ENCODE data around the gene MTOR.

Gene MTOR

DNA sequence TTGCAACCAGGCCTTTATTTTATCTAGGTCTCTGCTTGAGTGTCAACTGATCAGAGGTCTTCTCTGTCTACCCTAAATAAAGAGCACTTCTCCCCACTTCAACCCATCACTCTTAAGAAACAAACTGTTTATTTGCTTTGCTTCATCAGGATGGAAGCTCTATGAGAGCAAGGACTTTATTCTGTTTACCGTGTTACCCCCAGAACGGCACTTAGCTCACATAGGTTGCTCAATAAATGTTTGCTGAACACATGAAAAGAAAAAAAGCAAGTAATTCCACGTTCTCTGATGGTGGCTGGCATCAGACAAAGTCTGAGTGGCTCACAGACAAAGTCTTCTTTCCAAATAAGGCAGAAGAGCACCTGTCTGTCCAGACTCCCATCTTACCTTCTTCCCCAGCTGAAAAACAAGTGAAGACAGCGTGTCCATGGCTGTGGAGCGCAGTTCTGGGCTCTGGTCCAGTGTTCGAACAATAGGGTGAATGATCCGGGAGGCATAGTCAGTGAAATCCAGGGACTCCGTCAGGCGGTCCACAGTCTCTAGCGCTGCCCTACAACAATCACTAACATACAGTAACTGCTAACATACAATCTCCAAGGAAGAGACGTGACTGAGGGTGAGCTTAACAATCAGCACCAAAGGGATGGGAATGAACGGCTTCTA lies 50.3 kb downstream of the MTOR start:
- H3K56ac ChIP-seq (ENCODE audit: low read length) = no peak overlapping the region
- H4K5ac ChIP-seq (ENCODE audit: low read length) = no peak overlapping the region
- no peak overlapping the region for H2AK5ac ChIP-seq (ENCODE audit: low read length)
- no peak overlapping the region for H3K27ac ChIP-seq (ENCODE audit: low read depth, low read length)
- no peak for DNase-seq
- H3K79me1 ChIP-seq (ENCODE audit: low read length) = no peaks in the 10 kb centered on the region
- no peak overlapping the region for H2BK120ac ChIP-seq (ENCODE audit: low read depth, low read length)
- H3K9ac ChIP-seq (ENCODE audit: low read length) = no peak overlapping the region
- peaks cover 12% of the 10 kb centered on the region for H3K36me3 ChIP-seq (ENCODE audit: control insufficient read depth, insufficient read depth, low read length)
- no peak overlapping the region for H3K4me3 ChIP-seq (ENCODE audit: low read length)
- H3K4me1 ChIP-seq (ENCODE audit: control insufficient read depth, low read depth, low read length) = no peaks in the 10 kb centered on the region
- no peaks in the 10 kb centered on the region for H3K27me3 ChIP-seq (ENCODE audit: insufficient read depth, low read length, poor library complexity)
- no peak overlapping the region for H3K18ac ChIP-seq (ENCODE audit: low read length)
- H2BK5ac ChIP-seq (ENCODE audit: low read length) = no peak overlapping the region
- no peaks in the 10 kb centered on the region for H3K79me2 ChIP-seq (ENCODE audit: control insufficient read depth, insufficient read depth, low read length)
- H3K4me2 ChIP-seq (ENCODE audit: low read length) = no peak overlapping the region
- H3K4ac ChIP-seq (ENCODE audit: low read depth, low read length) = no peak overlapping the region
- no peak overlapping the region for H2BK15ac ChIP-seq (replicated peaks; ENCODE audit: low read depth)
- whole genome bisulfite sequencing (ENCODE audit: extremely low coverage, insufficient coverage, low lambda C conversion rate) = no CpG with 5 or more reads among the region's 12 CpGs
- H4K8ac ChIP-seq (ENCODE audit: low read depth, low read length) = no peak overlapping the region
- no peak overlapping the region for H3K23ac ChIP-seq (ENCODE audit: low read length)

DNA sequence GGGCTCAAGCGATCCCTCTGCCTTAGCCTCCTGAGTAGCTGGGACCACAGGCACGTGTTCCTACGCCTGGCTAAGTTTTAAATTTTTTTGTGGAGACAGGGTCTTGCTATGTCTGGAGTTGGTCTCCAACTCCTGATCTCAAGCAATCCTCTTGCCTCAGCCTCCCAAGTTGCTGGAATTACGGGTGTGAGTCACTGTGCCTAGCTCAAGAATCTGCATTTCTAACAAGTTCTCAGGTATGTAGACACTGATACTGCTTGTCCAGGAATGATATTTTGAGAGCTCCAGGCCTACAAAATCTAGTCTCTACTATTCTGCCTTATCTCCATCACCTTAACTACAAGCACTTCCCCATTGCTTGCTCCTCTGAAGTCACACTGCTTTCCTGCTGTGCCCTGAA lies 50.9 kb downstream of the MTOR start:
- no peaks in the 10 kb centered on the region for H3K79me2 ChIP-seq (ENCODE audit: control insufficient read depth, insufficient read depth, low read length)
- H3K9ac ChIP-seq (ENCODE audit: low read length) = no peak overlapping the region
- no peak overlapping the region for H2BK5ac ChIP-seq (ENCODE audit: low read length)
- no peak overlapping the region for H2BK15ac ChIP-seq (replicated peaks; ENCODE audit: low read depth)
- no peak overlapping the region for H3K27ac ChIP-seq (ENCODE audit: low read depth, low read length)
- no peak overlapping the region for H2AK5ac ChIP-seq (ENCODE audit: low read length)
- H3K27me3 ChIP-seq (ENCODE audit: insufficient read depth, low read length, poor library complexity) = no peaks in the 10 kb centered on the region
- no peak overlapping the region for H4K5ac ChIP-seq (ENCODE audit: low read length)
- H3K23ac ChIP-seq (ENCODE audit: low read length) = no peak overlapping the region
- H3K18ac ChIP-seq (ENCODE audit: low read length) = no peak overlapping the region
- H2BK120ac ChIP-seq (ENCODE audit: low read depth, low read length) = no peak overlapping the region
- H3K79me1 ChIP-seq (ENCODE audit: low read length) = no peaks in the 10 kb centered on the region
- peaks cover 12% of the 10 kb centered on the region for H3K36me3 ChIP-seq (ENCODE audit: control insufficient read depth, insufficient read depth, low read length)
- no CpG with 5 or more reads among the region's 4 CpGs for WGBS (ENCODE audit: extremely low coverage, insufficient coverage, low lambda C conversion rate)
- H3K4me3 ChIP-seq (ENCODE audit: low read length) = no peak overlapping the region
- H3K56ac ChIP-seq (ENCODE audit: low read length) = no peak overlapping the region
- no peaks in the 10 kb centered on the region for H3K4me1 ChIP-seq (ENCODE audit: control insufficient read depth, low read depth, low read length)
- H3K4ac ChIP-seq (ENCODE audit: low read depth, low read length) = no peak overlapping the region
- no peak overlapping the region for H3K4me2 ChIP-seq (ENCODE audit: low read length)
- no peak overlapping the region for H4K8ac ChIP-seq (ENCODE audit: low read depth, low read length)
- DNase-seq = no peak

DNA sequence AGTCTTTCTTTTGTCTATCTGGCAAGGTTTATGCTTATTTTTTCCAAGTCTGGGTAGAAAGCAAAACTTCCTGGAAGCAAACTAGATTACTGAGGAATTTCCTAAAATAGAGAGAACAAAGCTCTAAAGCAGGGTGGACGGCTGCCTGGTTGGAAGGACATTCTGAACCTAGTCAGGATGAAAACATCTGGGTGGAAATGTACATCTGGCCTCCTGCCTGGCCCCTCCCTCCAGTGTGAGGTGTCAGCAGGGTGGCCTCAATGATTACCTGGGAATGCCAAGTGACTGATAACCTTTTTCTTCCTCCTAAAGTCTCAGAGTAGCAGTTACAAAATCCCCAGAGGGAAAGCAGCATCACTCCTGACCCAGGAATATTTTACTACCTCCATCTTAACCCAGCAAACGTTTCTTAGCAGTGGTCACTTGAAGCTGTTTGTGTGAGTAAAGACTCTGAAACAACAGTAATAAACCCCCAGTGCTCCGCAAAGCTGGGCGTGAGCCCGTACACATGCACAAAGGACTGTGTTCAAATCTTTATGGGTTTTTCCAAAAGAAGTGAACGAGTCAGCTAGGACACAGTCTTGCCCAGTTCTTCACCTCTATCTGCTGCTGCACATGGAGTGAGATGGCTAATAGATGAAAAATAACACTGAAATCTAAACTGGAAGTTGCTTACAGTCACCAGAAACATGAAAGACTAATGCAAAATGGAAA lies 54.3 kb downstream of the MTOR start:
- H4K8ac ChIP-seq (ENCODE audit: low read depth, low read length) = no peak overlapping the region
- no peak overlapping the region for H2AK5ac ChIP-seq (ENCODE audit: low read length)
- no peaks in the 10 kb centered on the region for H3K79me2 ChIP-seq (ENCODE audit: control insufficient read depth, insufficient read depth, low read length)
- no peaks in the 10 kb centered on the region for H3K27me3 ChIP-seq (ENCODE audit: insufficient read depth, low read length, poor library complexity)
- no peak overlapping the region for H2BK5ac ChIP-seq (ENCODE audit: low read length)
- DNase-seq = no peak
- no peak overlapping the region for H3K23ac ChIP-seq (ENCODE audit: low read length)
- no peak overlapping the region for H3K4me3 ChIP-seq (ENCODE audit: low read length)
- H2BK15ac ChIP-seq (replicated peaks; ENCODE audit: low read depth) = no peak overlapping the region
- H3K56ac ChIP-seq (ENCODE audit: low read length) = no peak overlapping the region
- WGBS (ENCODE audit: extremely low coverage, insufficient coverage, low lambda C conversion rate) = no CpG with 5 or more reads among the region's 6 CpGs
- H3K4ac ChIP-seq (ENCODE audit: low read depth, low read length) = no peak overlapping the region
- H3K27ac ChIP-seq (ENCODE audit: low read depth, low read length) = no peak overlapping the region
- no peak overlapping the region for H2BK120ac ChIP-seq (ENCODE audit: low read depth, low read length)
- no peak overlapping the region for H3K18ac ChIP-seq (ENCODE audit: low read length)
- no peak overlapping the region for H3K4me2 ChIP-seq (ENCODE audit: low read length)
- H3K36me3 ChIP-seq (ENCODE audit: control insufficient read depth, insufficient read depth, low read length) = peaks cover 11% of the 10 kb centered on the region
- H4K5ac ChIP-seq (ENCODE audit: low read length) = no peak overlapping the region
- no peaks in the 10 kb centered on the region for H3K4me1 ChIP-seq (ENCODE audit: control insufficient read depth, low read depth, low read length)
- H3K79me1 ChIP-seq (ENCODE audit: low read length) = no peaks in the 10 kb centered on the region
- no peak overlapping the region for H3K9ac ChIP-seq (ENCODE audit: low read length)

DNA sequence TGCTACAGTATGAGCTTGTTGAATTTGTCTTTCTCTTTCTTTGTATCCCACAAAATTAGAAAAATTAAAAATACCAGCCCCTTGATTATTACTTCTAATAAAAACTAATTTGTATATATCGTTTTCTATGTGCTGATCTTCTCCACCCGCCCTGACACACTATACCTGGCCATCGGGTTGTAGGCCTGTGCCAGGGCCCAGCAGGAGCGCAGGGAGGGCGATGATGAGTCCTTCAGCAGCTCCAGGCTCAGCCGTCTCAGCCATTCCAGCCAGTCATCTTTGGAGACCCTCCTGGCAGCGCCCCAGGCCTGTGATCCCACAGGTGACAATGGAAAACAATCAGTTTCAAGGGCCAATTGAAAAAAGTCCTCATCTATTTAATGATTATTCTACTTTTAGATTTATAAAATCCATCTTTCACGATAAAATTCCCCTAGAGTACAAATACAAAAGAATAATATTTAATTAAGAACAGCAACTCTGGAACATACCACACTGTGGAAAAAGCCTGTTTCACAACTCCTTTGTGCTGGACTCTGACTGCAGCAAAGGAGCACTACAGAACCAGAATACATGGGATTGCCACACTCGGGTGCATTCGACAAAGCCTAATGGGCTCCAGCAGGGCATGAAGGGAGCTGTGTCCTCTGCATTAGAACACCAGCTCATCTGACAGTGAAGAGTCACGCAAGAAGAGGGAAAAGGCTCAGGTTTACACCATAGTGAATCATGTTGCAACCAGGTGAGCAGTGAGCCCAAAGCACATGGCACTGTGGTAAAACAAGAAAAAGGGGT lies 57.8 kb downstream of the MTOR start:
- Histone ChIP-seq H3K4me3 (ENCODE audit: low read length) (no peak overlapping the region), H3K36me3 (ENCODE audit: control insufficient read depth, insufficient read depth, low read length) (peaks cover 8% of the 10 kb centered on the region)
- WGBS (ENCODE audit: extremely low coverage, insufficient coverage, low lambda C conversion rate) = 100% methylated on average over 1 of the region's 11 CpGs

DNA sequence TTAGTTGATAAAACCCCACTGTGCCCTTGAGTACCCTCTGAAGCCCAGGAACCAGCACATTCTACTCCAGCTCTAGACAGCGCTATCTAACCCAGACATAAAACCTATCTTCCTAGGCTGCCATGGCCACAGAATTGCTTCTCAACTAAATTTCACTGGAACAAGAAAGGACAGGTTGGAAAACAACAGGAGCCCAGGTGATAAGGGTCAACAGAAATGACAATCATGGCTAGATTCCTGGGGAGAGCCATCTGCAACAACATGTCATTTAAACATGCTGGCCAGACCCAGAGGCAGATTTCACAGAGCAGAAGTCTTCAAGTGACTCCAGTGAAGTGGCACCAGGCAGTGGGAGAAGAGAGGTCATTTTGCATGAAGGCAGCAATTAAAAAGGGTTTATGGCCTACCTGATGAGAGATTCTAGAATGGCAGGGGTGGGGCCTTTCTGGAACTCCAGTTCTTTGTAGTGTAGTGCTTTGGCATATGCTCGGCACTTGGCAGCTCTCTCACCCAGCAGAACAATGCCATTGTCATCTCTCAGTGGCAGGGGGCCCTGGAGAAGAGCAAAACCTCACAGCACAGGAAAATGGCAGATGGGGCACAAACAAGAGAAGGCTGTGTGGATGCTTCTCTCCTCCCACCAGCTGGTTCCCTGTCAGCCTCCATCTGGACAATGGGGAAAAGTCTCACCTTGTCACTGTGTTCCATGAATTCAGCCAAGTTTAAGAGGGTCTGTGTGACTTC lies 63.3 kb downstream of the MTOR start:
- Histone ChIP-seq H3K4me3 (ENCODE audit: low read length) (no peak overlapping the region), H2AK5ac (ENCODE audit: low read length) (no peak overlapping the region), H3K18ac (ENCODE audit: low read length) (no peak overlapping the region), H3K4ac (ENCODE audit: low read depth, low read length) (no peak overlapping the region), H2BK5ac (ENCODE audit: low read length) (no peak overlapping the region), H3K36me3 (ENCODE audit: control insufficient read depth, insufficient read depth, low read length) (peaks cover 5% of the 10 kb centered on the region), H4K5ac (ENCODE audit: low read length) (no peak overlapping the region), H2BK15ac (replicated peaks; ENCODE audit: low read depth) (no peak overlapping the region), H3K4me2 (ENCODE audit: low read length) (no peak overlapping the region), H3K79me2 (ENCODE audit: control insufficient read depth, insufficient read depth, low read length) (no peaks in the 10 kb centered on the region), H3K27ac (ENCODE audit: low read depth, low read length) (peak overlapping the region; percentile 64), H3K79me1 (ENCODE audit: low read length) (no peaks in the 10 kb centered on the region), H3K9ac (ENCODE audit: low read length) (no peak overlapping the region), H3K56ac (ENCODE audit: low read length) (no peak overlapping the region), H3K27me3 (ENCODE audit: insufficient read depth, low read length, poor library complexity) (no peaks in the 10 kb centered on the region), H4K8ac (ENCODE audit: low read depth, low read length) (no peak overlapping the region), H3K4me1 (ENCODE audit: control insufficient read depth, low read depth, low read length) (no peaks in the 10 kb centered on the region), H3K23ac (ENCODE audit: low read length) (no peak overlapping the region), H2BK120ac (ENCODE audit: low read depth, low read length) (no peak overlapping the region)
- peak; percentile 64 for DNase-seq
- WGBS (ENCODE audit: extremely low coverage, insufficient coverage, low lambda C conversion rate) = no CpG with 5 or more reads among the region's 2 CpGs

More for the DNA sequence above, 57.8 kb downstream of the MTOR start:
- Histone ChIP-seq H3K4me1 (ENCODE audit: control insufficient read depth, low read depth, low read length) (no peaks in the 10 kb centered on the region), H3K4ac (ENCODE audit: low read depth, low read length) (no peak overlapping the region), H2AK5ac (ENCODE audit: low read length) (no peak overlapping the region), H2BK120ac (ENCODE audit: low read depth, low read length) (no peak overlapping the region), H3K79me1 (ENCODE audit: low read length) (no peaks in the 10 kb centered on the region), H4K8ac (ENCODE audit: low read depth, low read length) (no peak overlapping the region), H3K79me2 (ENCODE audit: control insufficient read depth, insufficient read depth, low read length) (no peaks in the 10 kb centered on the region), H3K18ac (ENCODE audit: low read length) (no peak overlapping the region), H2BK5ac (ENCODE audit: low read length) (no peak overlapping the region), H3K9ac (ENCODE audit: low read length) (no peak overlapping the region), H3K23ac (ENCODE audit: low read length) (no peak overlapping the region), H3K56ac (ENCODE audit: low read length) (no peak overlapping the region), H4K5ac (ENCODE audit: low read length) (no peak overlapping the region), H3K4me2 (ENCODE audit: low read length) (no peak overlapping the region), H3K27me3 (ENCODE audit: insufficient read depth, low read length, poor library complexity) (no peaks in the 10 kb centered on the region), H2BK15ac (replicated peaks; ENCODE audit: low read depth) (no peak overlapping the region), H3K27ac (ENCODE audit: low read depth, low read length) (no peak overlapping the region)
- no peak for DNase-seq
